CD4-positive, alpha-beta T cell (primary cell): ENCODE measurements around the gene MYO3B. TPM values are rescaled to one million over a fixed set of nuclear protein-coding genes. Genes with fewer than 3 reads are reported as not detected.

Experiments
- ATAC-seq: fragments of 200-7000 bp; cut with Tn5 transposase; one replicate; pipeline ENCODE4 v1.10.0; 2022; ENCODE audit warnings: mild to moderate bottlenecking; ENCODE audit not compliant: poor library complexity
- CTCF ChIA-PET: fragments of 350-600 bp; sonication (Branson Sonifier 250); formaldehyde crosslinking; loops from one replicate; lab custom pipeline; 2021; ENCODE audit warnings: antibody characterized with exemption, inconsistent platforms; lab: Charles Lee
- POLR2A ChIA-PET: fragments of 350-600 bp; sonication (Branson Sonifier 250); formaldehyde crosslinking; loops from one replicate; lab custom pipeline; 2021; ENCODE audit warnings: antibody characterized with exemption, inconsistent platforms; lab: Charles Lee
- DNase-seq, 14 experiments: peaks; one replicate each; pipeline ENCODE4 v3.0.0-alpha.2; 2013 to 2020; ENCODE audit warnings: mixed read lengths in 2 of 14
- H3K27ac ChIP-seq, 2 donors: one replicate each; pipeline versions ENCODE4 v1.5.1 to v1.7.0; 2013; ENCODE audit warnings: low read length in 2 of 2, low read depth in 1 of 2, mild to moderate bottlenecking in 1 of 2
- H3K27me3 ChIP-seq, 2 experiments: 1 replicate in 1 of 2; 2 replicates in 1 of 2; pipeline versions ENCODE4 v1.6.1 to v1.7.0; 2013; ENCODE audit warnings: low read length in 2 of 2, control low read depth in 1 of 2, mild to moderate bottlenecking in 1 of 2, moderate library complexity in 1 of 2; ENCODE audit not compliant: insufficient read depth in 2 of 2, control insufficient read depth in 1 of 2
- H3K36me3 ChIP-seq: one replicate; pipeline ENCODE4 v1.6.1; 2013; ENCODE audit warnings: low read length, control low read depth; ENCODE audit not compliant: insufficient read depth
- H3K4me1 ChIP-seq: one replicate; pipeline ENCODE4 v1.6.1; 2013; ENCODE audit warnings: low read length, control low read depth; ENCODE audit not compliant: insufficient read depth
- H3K4me3 ChIP-seq: one replicate; pipeline ENCODE4 v1.5.1; 2013; ENCODE audit warnings: mild to moderate bottlenecking, low read length, moderate library complexity
- H3K9me3 ChIP-seq, 2 experiments: 1 replicate in 1 of 2; 2 replicates in 1 of 2; pipeline versions ENCODE4 v1.6.1 to v1.7.0; 2013; ENCODE audit warnings: low read length in 2 of 2, mild to moderate bottlenecking in 2 of 2, control low read depth in 1 of 2, moderate library complexity in 1 of 2; ENCODE audit not compliant: control insufficient read depth in 1 of 2, insufficient read depth in 1 of 2
- H3K27ac Mint-ChIP-seq: one replicate; pipeline ENCODE4 v1.8.0; 2020; ENCODE audit warnings: mixed read lengths
- H3K27me3 Mint-ChIP-seq: one replicate; pipeline ENCODE4 v1.8.0; 2021; ENCODE audit warnings: mixed read lengths
- H3K36me3 Mint-ChIP-seq: one replicate; pipeline ENCODE4 v1.8.0; 2021; ENCODE audit warnings: low read depth, mixed read lengths
- H3K4me1 Mint-ChIP-seq: one replicate; pipeline ENCODE4 v1.8.0; 2021; ENCODE audit warnings: low read depth, mixed read lengths
- H3K4me3 Mint-ChIP-seq: one replicate; pipeline ENCODE4 v1.8.0; 2020; ENCODE audit warnings: mild to moderate bottlenecking, mixed read lengths
- H3K9me3 Mint-ChIP-seq: one replicate; pipeline ENCODE4 v1.8.0; 2020; ENCODE audit warnings: mixed read lengths
- CTCF ChIP-seq: fragments of 200-600 bp; IDR thresholded peaks from one replicate; pipeline ENCODE4 v1.8.0; 2022; ENCODE audit warnings: antibody characterized with exemption, mild to moderate bottlenecking
- intact Hi-C, 2 experiments: fragments of 100-400 bp; cut with DNase I in 1 of 2; cut with micrococcal nuclease in 1 of 2; formaldehyde crosslinking; loops; one replicate each; pipeline versions ENCODE4 v1.15.1 to v1.9.0; 2023 to 2025; cut with DNase I, micrococcal nuclease
- total RNA-seq, 174 experiments: library from RNA in 2 of 174; stranded (reverse) in 2 of 174; gene quantifications; one replicate each; pipeline ENCODE4 v1.2.3 and lab custom pipeline; 2021 to 2026

Gene MYO3B
- total RNA-seq, 2 experiments from 2014 or later: not detected

GRCh38 chr2:170141865-170142264 is 36.1 kb upstream of the MYO3B start:
- no peak for ATAC-seq
- no peaks in the 10 kb centered on the region for H3K9me3 Mint-ChIP-seq
- no peaks in the 10 kb centered on the region for H3K4me1 ChIP-seq
- no peaks in the 10 kb centered on the region for H3K4me1 Mint-ChIP-seq
- no peak for DNase-seq
- H3K27ac ChIP-seq: no peak overlapping the region
- ChIA-PET POLR2A (no interaction called here), CTCF (no interaction called here)
- H3K4me3 Mint-ChIP-seq: no peak overlapping the region
- intact Hi-C loops: no loop called here
- no peak overlapping the region for H3K27ac Mint-ChIP-seq
- no peaks in the 10 kb centered on the region for H3K36me3 Mint-ChIP-seq
- H3K9me3 ChIP-seq: no peaks in the 10 kb centered on the region
- no peak for TF ChIP-seq CTCF
- peaks cover 0 to 2% of the 10 kb centered on the region in 2 experiments for H3K27me3 ChIP-seq
- no peak overlapping the region for H3K4me3 ChIP-seq
- H3K36me3 ChIP-seq: no peaks in the 10 kb centered on the region
- no peaks in the 10 kb centered on the region for H3K27me3 Mint-ChIP-seq

- Histone ChIP-seq H3K27me3 (peaks cover 0 to 2% of the 10 kb centered on the region in 2 experiments), H3K9me3 (no peaks in the 10 kb centered on the region), H3K36me3 (no peaks in the 10 kb centered on the region), H3K4me1 (no peaks in the 10 kb centered on the region), H3K27ac (no peak overlapping the region), H3K4me3 (no peak overlapping the region)
- DNase-seq (no peak), ATAC-seq (no peak)
- ChIA-PET CTCF (no interaction called here), POLR2A (no interaction called here)
- Mint-ChIP-seq H3K9me3 (no peaks in the 10 kb centered on the region), H3K4me3 (no peak overlapping the region), H3K36me3 (no peaks in the 10 kb centered on the region), H3K27ac (no peak overlapping the region), H3K4me1 (no peaks in the 10 kb centered on the region), H3K27me3 (no peaks in the 10 kb centered on the region)
- intact Hi-C loops: no loop called here
- TF ChIP-seq CTCF: no peak
Measured at GRCh38 chr2:170142502-170142901, 35.4 kb upstream of the MYO3B start.

GRCh38 chr2:170143045-170143717 is 34.8 kb upstream of the MYO3B start:
- TF ChIP-seq CTCF: no peak

More at GRCh38 chr2:170143045-170143717, 34.8 kb upstream of the MYO3B start:
- no peak overlapping the region for H3K27ac Mint-ChIP-seq
- POLR2A ChIA-PET: no interaction called here
- H3K4me1 ChIP-seq: no peaks in the 10 kb centered on the region
- DNase-seq (no peak), ATAC-seq (no peak)
- H3K27me3 Mint-ChIP-seq: no peaks in the 10 kb centered on the region
- no peak overlapping the region for H3K4me3 Mint-ChIP-seq
- H3K9me3 Mint-ChIP-seq: no peaks in the 10 kb centered on the region
- H3K27me3 ChIP-seq: peaks cover 0 to 2% of the 10 kb centered on the region in 2 experiments
- CTCF ChIA-PET: no interaction called here
- no peaks in the 10 kb centered on the region for H3K9me3 ChIP-seq
- no peak overlapping the region for H3K27ac ChIP-seq
- H3K4me3 ChIP-seq: no peak overlapping the region
- intact Hi-C loops: no loop called here
- H3K4me1 Mint-ChIP-seq: no peaks in the 10 kb centered on the region
- no peaks in the 10 kb centered on the region for H3K36me3 ChIP-seq
- no peaks in the 10 kb centered on the region for H3K36me3 Mint-ChIP-seq
